CD4-positive, alpha-beta T cell (primary cell): ENCODE data around the gene EDEM1. TPM values are rescaled to one million over a fixed set of nuclear protein-coding genes. Genes with fewer than 3 reads are reported as not detected.

Source experiments
- ATAC-seq: fragments of 200-7000 bp; cut with Tn5 transposase; one replicate; pipeline ENCODE4 v1.10.0; 2022; ENCODE audit warnings: mild to moderate bottlenecking; ENCODE audit not compliant: poor library complexity
- CTCF ChIA-PET: fragments of 350-600 bp; sonication (Branson Sonifier 250); formaldehyde crosslinking; loops from one replicate; lab custom pipeline; 2021; ENCODE audit warnings: antibody characterized with exemption, inconsistent platforms; lab: Charles Lee
- POLR2A ChIA-PET: fragments of 350-600 bp; sonication (Branson Sonifier 250); formaldehyde crosslinking; loops from one replicate; lab custom pipeline; 2021; ENCODE audit warnings: antibody characterized with exemption, inconsistent platforms; lab: Charles Lee
- DNase-seq, 14 experiments: peaks; one replicate each; pipeline ENCODE4 v3.0.0-alpha.2; 2013 to 2020; ENCODE audit warnings: mixed read lengths in 2 of 14
- H3K27ac ChIP-seq, 2 donors: one replicate each; pipeline versions ENCODE4 v1.5.1 to v1.7.0; 2013; ENCODE audit warnings: low read length in 2 of 2, low read depth in 1 of 2, mild to moderate bottlenecking in 1 of 2
- H3K27me3 ChIP-seq, 2 experiments: 1 replicate in 1 of 2; 2 replicates in 1 of 2; pipeline versions ENCODE4 v1.6.1 to v1.7.0; 2013; ENCODE audit warnings: low read length in 2 of 2, control low read depth in 1 of 2, mild to moderate bottlenecking in 1 of 2, moderate library complexity in 1 of 2; ENCODE audit not compliant: insufficient read depth in 2 of 2, control insufficient read depth in 1 of 2
- H3K36me3 ChIP-seq: one replicate; pipeline ENCODE4 v1.6.1; 2013; ENCODE audit warnings: low read length, control low read depth; ENCODE audit not compliant: insufficient read depth
- H3K4me1 ChIP-seq: one replicate; pipeline ENCODE4 v1.6.1; 2013; ENCODE audit warnings: low read length, control low read depth; ENCODE audit not compliant: insufficient read depth
- H3K4me3 ChIP-seq: one replicate; pipeline ENCODE4 v1.5.1; 2013; ENCODE audit warnings: mild to moderate bottlenecking, low read length, moderate library complexity
- H3K9me3 ChIP-seq, 2 experiments: 1 replicate in 1 of 2; 2 replicates in 1 of 2; pipeline versions ENCODE4 v1.6.1 to v1.7.0; 2013; ENCODE audit warnings: low read length in 2 of 2, mild to moderate bottlenecking in 2 of 2, control low read depth in 1 of 2, moderate library complexity in 1 of 2; ENCODE audit not compliant: control insufficient read depth in 1 of 2, insufficient read depth in 1 of 2
- H3K27ac Mint-ChIP-seq: one replicate; pipeline ENCODE4 v1.8.0; 2020; ENCODE audit warnings: mixed read lengths
- H3K27me3 Mint-ChIP-seq: one replicate; pipeline ENCODE4 v1.8.0; 2021; ENCODE audit warnings: mixed read lengths
- H3K36me3 Mint-ChIP-seq: one replicate; pipeline ENCODE4 v1.8.0; 2021; ENCODE audit warnings: low read depth, mixed read lengths
- H3K4me1 Mint-ChIP-seq: one replicate; pipeline ENCODE4 v1.8.0; 2021; ENCODE audit warnings: low read depth, mixed read lengths
- H3K4me3 Mint-ChIP-seq: one replicate; pipeline ENCODE4 v1.8.0; 2020; ENCODE audit warnings: mild to moderate bottlenecking, mixed read lengths
- H3K9me3 Mint-ChIP-seq: one replicate; pipeline ENCODE4 v1.8.0; 2020; ENCODE audit warnings: mixed read lengths
- intact Hi-C, 2 experiments: fragments of 100-400 bp; cut with DNase I in 1 of 2; cut with micrococcal nuclease in 1 of 2; formaldehyde crosslinking; loops; one replicate each; pipeline versions ENCODE4 v1.15.1 to v1.9.0; 2023 to 2025; cut with DNase I, micrococcal nuclease
- total RNA-seq, 174 experiments: library from RNA in 2 of 174; stranded (reverse) in 2 of 174; gene quantifications; one replicate each; pipeline ENCODE4 v1.2.3 and lab custom pipeline; 2021 to 2026
- TF ChIP-seq, protein P1 (sequence below): fragments of 200-600 bp; IDR thresholded peaks from one replicate; pipeline ENCODE4 v1.8.0; 2022; ENCODE audit warnings: antibody characterized with exemption, mild to moderate bottlenecking

The EDEM1 gene
- total RNA-seq, 2 experiments from 2014 or later, result 106 to 114 TPM

DNA sequence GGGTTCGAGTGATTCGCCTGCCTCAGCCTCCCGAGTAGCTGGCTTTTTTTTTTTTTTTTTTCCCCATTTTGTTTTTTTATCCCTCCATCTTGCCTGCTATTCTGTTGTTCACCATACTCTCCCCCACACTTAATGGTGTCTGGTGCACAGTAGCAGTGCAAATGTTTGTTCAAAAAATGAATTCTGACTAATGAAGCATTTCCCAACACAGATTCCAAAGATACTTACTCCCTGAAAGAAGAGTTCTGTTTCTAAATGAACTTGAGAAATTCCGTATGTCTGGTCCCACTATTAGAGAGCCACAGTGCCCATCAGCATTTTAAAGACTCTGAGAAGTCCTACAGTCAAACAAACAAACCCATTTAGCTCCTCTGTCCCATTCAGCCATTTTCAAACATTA is 9.5 kb downstream of the EDEM1 start:
- Histone ChIP-seq H3K9me3 (no peaks in the 10 kb centered on the region), H3K4me1 (peaks cover 72% of the 10 kb centered on the region), H3K36me3 (peaks cover 34% of the 10 kb centered on the region), H3K27ac (peak overlapping the region; percentile 48 to 71), H3K27me3 (no peaks in the 10 kb centered on the region), H3K4me3 (peak overlapping the region; percentile 33)
- Mint-ChIP-seq H3K4me3 (peak overlapping the region; percentile 68), H3K9me3 (peaks cover 4% of the 10 kb centered on the region), H3K27me3 (no peaks in the 10 kb centered on the region), H3K4me1 (peaks cover 83% of the 10 kb centered on the region), H3K27ac (peak overlapping the region; percentile 87), H3K36me3 (peaks cover 90% of the 10 kb centered on the region)
- ChIA-PET CTCF (interaction anchor here (0.8 to 2.8 kb wide), 3 partner anchors 10 to 76 kb away, joined by 4 to 12 read pairs (median 5); partner anchors contain the start of gene EDEM1), POLR2A (interaction anchor here (0.6 to 5.3 kb wide), 14 partner anchors 10 to 703 kb away, joined by 3 to 185 read pairs (median 4); partner anchors contain the start of genes ARL8B and EDEM1)
- DNase-seq (no peak), ATAC-seq (no peak)
- TF ChIP-seq, protein P1, sequence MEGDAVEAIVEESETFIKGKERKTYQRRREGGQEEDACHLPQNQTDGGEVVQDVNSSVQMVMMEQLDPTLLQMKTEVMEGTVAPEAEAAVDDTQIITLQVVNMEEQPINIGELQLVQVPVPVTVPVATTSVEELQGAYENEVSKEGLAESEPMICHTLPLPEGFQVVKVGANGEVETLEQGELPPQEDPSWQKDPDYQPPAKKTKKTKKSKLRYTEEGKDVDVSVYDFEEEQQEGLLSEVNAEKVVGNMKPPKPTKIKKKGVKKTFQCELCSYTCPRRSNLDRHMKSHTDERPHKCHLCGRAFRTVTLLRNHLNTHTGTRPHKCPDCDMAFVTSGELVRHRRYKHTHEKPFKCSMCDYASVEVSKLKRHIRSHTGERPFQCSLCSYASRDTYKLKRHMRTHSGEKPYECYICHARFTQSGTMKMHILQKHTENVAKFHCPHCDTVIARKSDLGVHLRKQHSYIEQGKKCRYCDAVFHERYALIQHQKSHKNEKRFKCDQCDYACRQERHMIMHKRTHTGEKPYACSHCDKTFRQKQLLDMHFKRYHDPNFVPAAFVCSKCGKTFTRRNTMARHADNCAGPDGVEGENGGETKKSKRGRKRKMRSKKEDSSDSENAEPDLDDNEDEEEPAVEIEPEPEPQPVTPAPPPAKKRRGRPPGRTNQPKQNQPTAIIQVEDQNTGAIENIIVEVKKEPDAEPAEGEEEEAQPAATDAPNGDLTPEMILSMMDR, result no peak
- intact Hi-C loops, result loop anchor here (1.0 to 10.0 kb wide), 3 partner anchors 10 to 362 kb away; partner anchors contain the start of gene EDEM1 (in 1 of the 2)

DNA sequence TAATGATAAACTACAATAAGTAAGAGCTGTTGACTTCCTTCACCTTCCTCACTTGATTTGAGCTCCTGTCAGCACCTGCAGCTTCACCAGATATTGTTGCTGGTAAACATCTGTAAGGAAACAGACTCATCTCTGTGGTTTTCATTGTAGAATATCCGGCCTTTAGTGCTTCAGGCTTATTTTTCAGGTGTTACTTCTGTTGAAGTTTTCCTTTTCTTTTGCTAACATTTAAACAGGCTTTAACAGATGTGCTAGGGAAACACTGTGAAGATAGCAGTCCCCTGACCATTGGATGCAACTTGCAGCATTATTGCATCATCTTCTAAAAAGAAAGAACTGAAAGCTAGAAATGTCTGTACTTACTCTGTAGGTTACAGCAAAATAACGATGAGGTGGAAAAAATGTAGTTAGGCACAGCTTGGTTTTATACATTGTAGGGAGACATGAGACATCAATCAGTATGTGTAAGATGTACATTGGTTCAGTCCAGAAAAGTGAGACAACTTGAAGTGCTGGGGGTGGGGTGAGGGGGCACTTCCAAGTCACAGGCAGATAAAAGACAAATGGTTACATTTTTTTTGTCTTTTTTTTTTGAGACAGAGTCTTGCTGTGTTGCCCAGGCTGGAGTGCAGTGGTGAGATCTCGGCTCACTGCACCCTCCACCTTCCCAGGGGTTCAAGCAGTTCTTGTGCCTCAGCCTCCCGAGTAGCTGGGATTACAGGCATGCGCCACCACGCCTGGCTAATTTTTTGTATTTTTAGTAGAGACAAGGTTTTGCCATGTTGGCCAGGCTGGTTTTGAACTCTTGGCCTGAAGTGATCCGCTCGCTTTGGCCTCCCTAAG is 10.2 kb downstream of the EDEM1 start:
- ATAC-seq, result peak; percentile 73
- peak overlapping the region; percentile 33 for H3K4me3 ChIP-seq
- CTCF ChIA-PET, result interaction anchor here (0.7 to 2.8 kb wide), 4 partner anchors 11 to 221 kb away, joined by 3 to 12 read pairs (median 4); partner anchors contain the start of gene EDEM1

DNA sequence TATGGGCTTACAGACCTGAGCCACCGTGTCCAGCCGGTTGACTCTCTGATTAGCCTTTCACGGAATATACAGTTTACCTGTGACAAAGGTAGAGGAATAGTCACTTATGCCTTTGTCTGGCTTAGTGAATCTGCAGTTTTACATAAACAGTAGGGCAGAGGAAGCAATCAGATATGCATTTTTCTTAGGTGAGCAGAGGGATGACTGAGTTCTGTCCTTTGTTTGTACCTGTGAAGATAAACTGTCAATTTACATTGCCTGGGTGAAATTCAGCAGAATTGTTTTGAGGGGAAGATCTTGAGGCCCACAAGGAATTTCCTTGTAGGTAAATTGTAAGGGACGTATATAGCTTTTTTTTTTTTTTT is 10.8 kb downstream of the EDEM1 start:
- Histone ChIP-seq H3K9me3 (no peaks in the 10 kb centered on the region), H3K27ac (peak overlapping the region; percentile 48 to 71), H3K27me3 (no peaks in the 10 kb centered on the region), H3K36me3 (peaks cover 45% of the 10 kb centered on the region), H3K4me3 (no peak overlapping the region), H3K4me1 (peaks cover 61% of the 10 kb centered on the region)
- intact Hi-C loops, result loop anchor here (10.0 kb wide), 2 partner anchors 213 to 363 kb away; no protein-coding TSS in a partner anchor
- H3K27ac Mint-ChIP-seq, result peak overlapping the region; percentile 87
- ATAC-seq (no peak), DNase-seq (no peak)
- CTCF ChIA-PET, result interaction anchor here (0.7 to 2.8 kb wide), 2 partner anchors 11 to 222 kb away, joined by 3 to 12 read pairs; partner anchors contain the start of gene EDEM1
- peaks cover 79% of the 10 kb centered on the region for H3K4me1 Mint-ChIP-seq
- H3K27me3 Mint-ChIP-seq, result no peaks in the 10 kb centered on the region
- TF ChIP-seq, protein P1, result no peak
- POLR2A ChIA-PET, result interaction anchor here (1.1 to 5.3 kb wide), 4 partner anchors 11 to 62 kb away, joined by 6 to 185 read pairs (median 14); partner anchors contain the start of gene EDEM1
- peak overlapping the region; percentile 32 for H3K4me3 Mint-ChIP-seq
- peaks cover 4% of the 10 kb centered on the region for H3K9me3 Mint-ChIP-seq
- H3K36me3 Mint-ChIP-seq, result peaks cover 91% of the 10 kb centered on the region

More for the DNA sequence above, 10.2 kb downstream of the EDEM1 start:
- intact Hi-C loops, result loop anchor here (1.0 to 10.0 kb wide), 3 partner anchors 10 to 363 kb away; partner anchors contain the start of gene EDEM1 (in 1 of the 2)
- DNase-seq, result peak in 10 of 14 experiments; percentile 19 to 85 (median 39)
- TF ChIP-seq, protein P1, result no peak
- H3K36me3 ChIP-seq, result peaks cover 41% of the 10 kb centered on the region
- peaks cover 90% of the 10 kb centered on the region for H3K36me3 Mint-ChIP-seq
- no peaks in the 10 kb centered on the region for H3K27me3 Mint-ChIP-seq
- H3K27ac ChIP-seq, result peak overlapping the region; percentile 48 to 71
- no peaks in the 10 kb centered on the region for H3K27me3 ChIP-seq
- H3K4me1 Mint-ChIP-seq, result peaks cover 83% of the 10 kb centered on the region
- peaks cover 67% of the 10 kb centered on the region for H3K4me1 ChIP-seq
- peak overlapping the region; percentile 68 for H3K4me3 Mint-ChIP-seq
- no peaks in the 10 kb centered on the region for H3K9me3 ChIP-seq
- peak overlapping the region; percentile 87 for H3K27ac Mint-ChIP-seq
- POLR2A ChIA-PET, result interaction anchor here (0.7 to 5.3 kb wide), 13 partner anchors 11 to 704 kb away, joined by 3 to 185 read pairs (median 4); partner anchors contain the start of genes ARL8B and EDEM1
- peaks cover 4% of the 10 kb centered on the region for H3K9me3 Mint-ChIP-seq
